Stimulated activated CD4-positive, alpha-beta T cell treated with anti-CD3 and anti-CD28 coated beads, Interleukin-15, amount 100 ng/mL, for 1 hour (primary cell): ENCODE measurements around the gene GABRR2.
"Not testable (repeated sequence)": the region's sequence is repeated elsewhere in the genome, so short reads cannot be mapped to it uniquely, and the experiment has no call there.

Experiments
- DNase-seq, 2 donors: peaks; one replicate each; pipeline ENCODE4 v3.0.0-alpha.2; 2020; ENCODE audit warnings: low read depth in 1 of 2, low spot score in 1 of 2

The GABRR2 gene

DNA sequence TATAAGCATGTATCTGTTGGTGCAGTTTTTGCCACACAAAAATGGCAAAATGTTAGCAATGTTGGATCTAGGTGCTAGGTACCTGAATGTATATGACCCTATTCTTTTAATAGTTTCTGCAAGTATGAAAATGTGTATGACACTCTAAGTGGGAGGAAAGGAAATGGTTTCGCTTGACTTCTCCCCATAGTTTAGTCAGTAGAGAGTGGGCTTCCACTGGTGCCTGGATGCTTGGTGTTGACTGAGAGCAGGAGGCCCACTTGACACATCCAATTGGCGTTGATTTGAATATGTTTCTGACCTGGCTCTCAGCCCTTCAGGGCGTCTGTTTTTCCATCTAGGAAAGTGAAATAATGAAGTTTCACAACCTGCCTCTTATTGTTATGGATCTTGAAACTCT lies 56.2 kb downstream of the GABRR2 start:
- no peak for DNase-seq

GRCh38 chr6:89257781-89258180 lies 57.3 kb downstream of the GABRR2 start:
- no peak for DNase-seq

DNA sequence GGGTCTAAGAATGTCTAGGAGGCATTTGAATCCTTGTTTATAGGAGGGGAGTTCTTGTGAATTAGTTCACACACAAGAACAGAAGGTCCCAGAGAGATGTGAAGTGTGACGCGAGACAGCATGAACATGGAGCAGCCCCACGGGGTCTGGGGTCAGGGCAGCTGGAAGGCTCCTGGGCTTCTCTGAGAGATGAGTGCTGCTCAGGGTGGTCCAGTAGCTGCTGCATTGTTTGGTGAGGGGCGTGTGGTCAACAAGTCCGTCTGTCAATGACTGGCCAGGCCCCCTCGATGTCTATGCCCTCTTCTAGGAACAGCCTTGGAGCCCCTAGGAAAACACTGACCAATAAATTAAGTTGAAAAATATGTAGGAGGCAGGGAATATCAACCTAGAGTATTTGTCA lies 57.8 kb downstream of the GABRR2 start:
- DNase-seq = no peak

DNA sequence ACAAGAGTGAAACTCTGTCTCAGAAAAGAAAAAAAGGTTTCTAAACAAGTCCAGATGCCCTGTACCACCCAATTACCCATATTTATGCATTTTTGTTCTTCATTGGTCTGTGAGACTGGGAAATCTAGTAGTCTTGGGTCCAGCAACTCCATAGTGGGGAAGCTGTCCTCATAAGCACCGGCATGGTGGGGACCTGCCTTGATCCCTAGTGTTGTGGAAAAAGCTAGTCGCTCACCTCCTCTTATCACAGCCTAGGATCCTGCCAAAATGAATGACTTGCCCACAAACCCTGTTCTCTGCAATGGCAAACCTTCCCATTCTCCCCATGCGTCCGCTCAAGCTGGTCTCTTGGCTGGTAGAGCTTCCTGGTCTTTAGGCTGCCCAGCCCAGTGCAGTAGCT lies 59.7 kb downstream of the GABRR2 start:
- DNase-seq = no peak

GRCh38 chr6:89254569-89254968 lies 60.5 kb downstream of the GABRR2 start:
- DNase-seq = no peak

GRCh38 chr6:89252907-89253306 lies 62.2 kb downstream of the GABRR2 start:
- no peak for DNase-seq

- no peak for DNase-seq
Observed at GRCh38 chr6:89251976-89252375, 63.1 kb downstream of the GABRR2 start.

DNA sequence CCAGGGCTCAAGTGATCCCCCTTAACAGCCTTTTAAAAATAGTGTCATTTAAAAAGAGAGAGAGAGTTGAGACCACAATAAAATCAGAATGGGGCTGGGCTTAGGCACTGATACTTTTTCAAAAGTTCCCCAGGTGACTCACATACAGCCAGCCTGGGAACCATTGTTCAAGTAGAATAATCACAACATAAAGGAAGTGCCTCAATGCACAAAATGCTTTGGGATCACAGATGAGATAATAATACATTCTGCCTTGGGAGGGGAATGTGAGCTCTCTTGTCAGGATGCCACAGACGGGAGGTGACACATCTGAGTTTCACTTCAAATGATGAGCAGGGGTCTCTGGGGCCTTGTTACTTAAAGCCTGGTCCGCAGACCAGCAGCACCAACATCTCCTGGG lies 63.9 kb downstream of the GABRR2 start:
- no peak for DNase-seq

DNA sequence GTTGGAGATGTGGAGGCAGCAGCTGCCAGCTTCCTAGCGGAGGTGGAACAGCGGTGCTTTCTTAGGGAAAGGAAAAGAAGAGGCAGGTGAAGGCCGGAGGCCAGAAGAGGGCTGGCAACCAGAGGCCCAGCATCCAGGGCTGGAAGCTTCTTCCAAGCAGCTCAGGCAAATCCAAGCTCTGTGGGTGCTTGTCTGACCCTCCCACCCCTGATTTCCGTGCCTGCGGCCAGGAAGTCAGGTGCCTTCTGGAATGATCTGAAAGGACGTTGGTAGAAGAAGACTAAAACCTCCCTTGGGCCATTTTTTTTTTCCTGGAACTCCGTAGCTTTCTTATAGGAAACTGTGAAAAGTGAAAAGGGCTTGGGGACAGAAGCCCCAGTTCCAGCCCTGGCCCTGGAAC lies 64.9 kb downstream of the GABRR2 start:
- DNase-seq = no peak

GRCh38 chr6:89244241-89244985 lies 70.7 kb downstream of the GABRR2 start:
- no peak for DNase-seq

GRCh38 chr6:89243331-89243629 lies 71.8 kb downstream of the GABRR2 start:
- DNase-seq = no peak

DNA sequence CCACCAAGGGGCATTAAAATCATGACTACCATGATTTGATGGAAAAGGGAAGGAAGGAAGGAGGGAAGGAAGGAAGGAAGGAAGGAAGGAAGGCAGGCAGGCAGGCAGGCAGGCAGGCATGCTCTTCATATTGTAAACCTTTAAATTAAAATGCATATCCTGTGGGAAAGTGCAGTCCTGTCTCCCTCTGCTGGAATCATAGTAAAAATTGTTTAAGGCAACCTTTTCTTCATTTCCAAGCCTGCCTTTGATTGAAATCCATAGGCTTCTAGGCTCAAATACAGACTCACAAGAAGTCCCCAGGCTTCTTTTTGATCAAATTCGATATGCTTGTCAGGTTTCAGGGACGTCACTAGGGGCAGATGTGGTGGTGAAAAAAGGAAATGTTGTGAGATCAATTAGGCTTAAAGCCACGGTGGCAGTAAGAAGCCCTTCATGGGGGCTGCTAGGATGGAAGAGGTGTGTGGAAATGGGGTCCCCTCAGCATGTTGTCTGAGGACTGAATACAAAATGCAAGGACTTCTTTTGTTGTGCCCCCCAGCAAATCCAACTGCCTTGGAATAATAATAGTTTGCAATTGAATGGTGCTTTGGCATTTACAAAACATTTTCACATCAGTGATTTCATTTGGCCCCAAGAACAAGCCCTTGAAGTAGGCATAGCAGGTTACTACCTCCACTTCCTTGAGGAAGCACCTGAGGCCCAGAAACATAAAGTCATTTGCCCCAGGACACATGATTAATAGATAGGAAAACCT lies 72.3 kb downstream of the GABRR2 start:
- DNase-seq = no peak

DNA sequence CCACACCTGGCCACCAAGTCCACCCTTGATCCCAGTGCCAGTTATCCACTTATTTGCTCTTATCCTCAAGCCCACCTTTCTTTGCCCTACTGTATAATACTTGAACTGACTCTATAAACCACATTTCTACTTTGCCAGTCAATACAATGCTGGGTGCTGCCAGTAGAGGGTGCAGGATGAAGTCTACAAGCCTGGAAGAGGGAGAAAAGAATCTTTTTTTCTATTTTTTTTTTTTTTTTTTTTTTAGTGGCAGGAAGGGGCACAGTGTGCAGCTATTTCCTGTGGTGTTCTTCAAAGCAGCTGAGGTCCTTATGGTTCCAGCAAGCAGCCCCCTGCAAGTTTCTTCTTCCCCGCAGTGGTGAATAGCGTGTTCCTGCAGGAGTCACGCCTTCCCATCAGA lies 75.8 kb downstream of the GABRR2 start:
- no peak for DNase-seq

GRCh38 chr6:89237158-89237557 lies 77.9 kb downstream of the GABRR2 start:
- no peak for DNase-seq

DNA sequence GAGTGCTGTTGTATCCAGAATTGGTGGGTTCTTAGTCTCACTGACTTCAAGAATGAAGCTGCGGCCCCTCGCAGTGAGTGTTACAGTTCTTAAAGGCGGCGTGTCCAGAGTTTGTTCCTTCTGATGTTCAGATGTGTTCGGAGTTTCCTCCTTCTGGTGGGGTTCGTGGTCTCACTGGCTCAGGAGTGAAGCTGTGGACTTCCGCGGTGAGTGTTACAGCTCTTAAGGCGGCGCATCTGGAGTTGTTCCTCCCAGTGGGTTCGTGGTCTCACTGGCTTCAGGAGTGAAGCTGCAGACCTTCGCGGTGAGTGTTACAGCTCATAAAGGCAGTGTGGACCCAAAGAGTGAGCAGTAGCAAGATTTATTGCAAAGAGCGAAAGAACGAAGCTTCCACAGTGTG lies 81.5 kb downstream of the GABRR2 start:
- DNase-seq = not testable (repeated sequence)

GRCh38 chr6:89222712-89223039 lies 92.4 kb downstream of the GABRR2 start:
- no peak for DNase-seq

GRCh38 chr6:89221971-89222711 lies 93.0 kb downstream of the GABRR2 start:
- no peak for DNase-seq

DNA sequence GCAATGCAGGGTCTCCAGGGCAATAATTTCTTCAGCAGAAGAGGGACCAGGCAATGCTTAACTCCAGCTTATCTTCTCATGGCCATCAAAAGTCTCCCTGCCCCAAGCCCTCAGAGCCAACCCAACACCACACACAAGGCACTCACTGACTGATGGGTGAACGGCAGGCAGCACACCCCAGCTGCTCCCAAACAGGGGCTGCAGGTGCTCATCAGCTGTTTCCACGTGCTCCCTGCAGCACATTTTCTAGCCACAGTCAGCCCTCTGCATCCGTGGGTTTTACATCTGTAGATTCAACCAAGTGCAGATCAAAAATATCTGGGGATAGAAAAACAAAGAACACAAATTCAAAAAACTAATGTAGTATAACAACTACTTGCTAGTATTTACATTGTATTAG lies 94.0 kb downstream of the GABRR2 start:
- no peak for DNase-seq

DNA sequence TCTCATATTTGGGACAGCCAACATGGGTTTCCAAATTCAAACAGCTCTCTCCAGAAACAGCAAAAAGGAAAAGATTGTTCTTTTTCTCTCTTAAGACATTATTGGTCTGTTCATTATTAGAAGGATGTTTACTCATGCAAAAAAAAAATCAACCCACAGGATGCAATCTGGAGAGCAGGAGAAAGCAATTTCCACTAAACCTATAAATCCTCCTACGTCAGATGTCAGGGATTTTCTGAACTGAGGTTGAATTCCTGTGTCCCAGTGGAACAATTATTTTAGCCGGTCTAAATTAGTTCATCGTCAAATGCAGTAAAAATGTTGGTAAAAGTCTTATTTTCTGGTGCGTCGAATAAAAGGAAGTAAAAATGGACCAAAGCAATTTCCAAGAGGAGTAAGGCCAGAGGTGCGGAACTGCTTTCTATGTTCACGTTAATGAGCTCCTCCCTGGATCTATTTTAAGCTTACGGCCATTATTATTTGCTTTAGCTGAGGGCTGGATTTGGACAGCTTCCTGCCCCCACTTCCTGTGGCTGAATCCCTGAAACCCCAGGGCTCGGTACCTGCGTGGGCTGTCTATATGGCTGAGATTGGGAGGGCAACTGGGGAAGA lies 97.7 kb downstream of the GABRR2 start, which contains the start of gene GABRR1:
TSS of gene GABRR1 (minus strand) at position 60 of the 612 bp plus-strand sequence. CDS start at position 24, 36 bp downstream.
- DNase-seq = no peak

DNA sequence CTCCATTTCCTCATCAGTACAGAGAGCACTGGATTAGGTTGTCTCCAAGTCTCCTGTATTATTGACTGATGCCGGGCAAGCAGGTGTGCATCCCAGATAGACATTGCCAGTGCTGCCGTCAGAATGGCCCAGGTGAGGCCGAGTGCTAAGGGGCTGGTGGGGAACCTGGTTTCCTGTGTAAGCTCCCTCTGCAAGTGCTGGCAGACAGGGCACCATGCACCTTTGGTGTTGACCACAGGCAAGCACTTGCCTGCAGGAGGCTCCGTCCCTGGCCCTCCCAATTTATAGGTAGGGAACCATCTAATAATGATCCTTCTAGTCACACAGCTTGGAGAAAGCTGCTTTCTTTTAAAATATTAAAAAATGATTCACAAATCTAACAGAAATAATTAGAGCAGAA lies 98.7 kb downstream of the GABRR2 start:
- DNase-seq = no peak

- DNase-seq = no peak
Observed at GRCh38 chr6:89215391-89215790, 99.7 kb downstream of the GABRR2 start.

DNA sequence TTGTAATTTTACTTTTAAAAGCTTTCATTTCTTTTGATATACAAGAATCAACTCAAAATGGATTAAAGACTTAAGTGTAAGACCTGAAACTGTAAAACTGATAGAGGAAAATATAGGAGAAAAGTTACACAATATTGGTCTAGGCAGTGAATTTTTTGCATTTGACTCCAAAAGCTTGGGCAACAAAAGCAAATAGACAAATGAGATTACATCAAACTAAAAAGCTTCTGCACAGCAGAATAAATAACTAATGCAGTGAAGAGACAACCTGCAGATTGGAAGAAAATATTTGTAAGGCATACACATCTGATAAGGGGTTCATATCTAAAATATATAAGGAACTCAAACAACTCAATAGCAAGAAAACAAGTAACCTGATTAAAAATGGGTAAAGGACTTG lies 100.9 kb downstream of the GABRR2 start:
- no peak for DNase-seq
